Effector memory CD4-positive, alpha-beta T cell (primary cell): ENCODE results near the gene DENND1A.

ENCODE experiments used
- DNase-seq, 3 donors: peaks; one replicate each; pipeline ENCODE4 v3.0.0-alpha.2; 2020
- H3K27ac ChIP-seq: 2 replicates; pipeline ENCODE4 v1.7.0; 2013; ENCODE audit warnings: mild to moderate bottlenecking, low read length, moderate library complexity; ENCODE audit not compliant: insufficient read depth, poor library complexity, severe bottlenecking
- H3K27me3 ChIP-seq: replicated peaks from 2 replicates; pipeline ENCODE4 v1.7.0; 2013; ENCODE audit warnings: mild to moderate bottlenecking, low read length; ENCODE audit not compliant: insufficient read depth, control insufficient read depth, poor library complexity, severe bottlenecking
- H3K36me3 ChIP-seq: 2 replicates; pipeline ENCODE4 v1.7.0; 2013; ENCODE audit warnings: mild to moderate bottlenecking, low read length, moderate library complexity; ENCODE audit not compliant: control insufficient read depth, insufficient read depth
- H3K4me1 ChIP-seq: 2 replicates; pipeline ENCODE4 v1.7.0; 2013; ENCODE audit warnings: low read length, mild to moderate bottlenecking; ENCODE audit not compliant: control insufficient read depth, insufficient read depth, poor library complexity, severe bottlenecking
- H3K4me3 ChIP-seq: 2 replicates; pipeline ENCODE4 v1.7.0; 2013; ENCODE audit warnings: low read length, low read depth, mild to moderate bottlenecking; ENCODE audit not compliant: insufficient read depth, poor library complexity, severe bottlenecking
- H3K9me3 ChIP-seq: 2 replicates; pipeline ENCODE4 v1.7.0; 2013; ENCODE audit warnings: mild to moderate bottlenecking, low read length, moderate library complexity; ENCODE audit not compliant: control insufficient read depth

The DENND1A gene

DNA sequence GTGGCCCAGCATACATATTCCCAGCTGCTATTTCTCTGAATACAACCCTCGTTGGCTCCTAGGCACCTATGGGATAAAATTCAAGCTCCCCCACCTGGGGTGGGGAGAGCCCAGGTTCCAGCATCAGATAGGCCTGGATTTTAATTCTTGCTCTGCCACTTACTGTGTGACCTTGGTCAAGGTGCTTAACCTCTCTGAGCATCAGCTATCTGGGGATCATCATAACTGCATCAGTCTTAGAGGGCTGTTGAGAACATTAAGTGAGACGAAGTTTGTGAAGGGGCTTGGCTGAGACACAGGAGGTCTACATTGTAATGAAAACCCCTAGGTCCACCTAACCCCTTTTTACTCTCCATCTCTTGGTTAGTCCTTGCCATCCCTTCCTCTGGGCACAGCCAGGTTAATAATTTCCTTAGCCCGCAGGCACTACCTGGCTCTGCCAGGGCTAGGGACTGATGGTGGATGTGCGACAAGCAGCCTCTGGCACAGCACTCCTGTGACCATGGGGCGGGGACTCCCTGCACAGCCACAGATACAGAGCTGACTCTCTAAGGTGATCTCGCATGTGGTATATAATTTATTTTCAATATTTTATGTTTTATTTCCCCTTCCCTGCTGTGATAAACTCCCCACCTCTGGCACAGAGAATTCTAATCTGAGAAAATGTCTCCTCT lies 505.2 kb downstream of the DENND1A start:
- Histone ChIP-seq H3K4me3 (no peak overlapping the region), H3K36me3 (no peaks in the 10 kb centered on the region)
- DNase-seq = no peak

DNA sequence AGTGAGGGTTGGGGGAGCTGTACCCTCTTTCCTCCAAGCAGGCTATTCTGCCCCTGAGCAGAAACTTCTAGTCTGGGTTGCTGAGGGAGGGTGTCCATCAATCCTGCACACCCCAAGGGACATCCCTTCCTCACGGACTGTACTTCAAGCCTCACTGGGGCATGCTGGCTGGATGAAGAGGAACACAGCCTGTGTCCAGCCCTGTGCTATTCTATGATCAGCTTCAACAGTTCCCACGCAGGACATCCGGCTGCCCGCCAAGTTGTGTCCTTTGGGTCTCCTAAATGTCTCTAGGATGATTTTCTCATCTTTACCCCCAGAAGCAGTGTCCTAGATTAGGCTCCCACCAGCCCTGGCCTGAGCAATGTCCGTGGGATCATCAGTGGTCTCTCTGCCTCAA lies 505.8 kb downstream of the DENND1A start:
- H3K36me3 ChIP-seq = no peaks in the 10 kb centered on the region
- DNase-seq = no peak
- H3K4me3 ChIP-seq = no peak overlapping the region
- no peaks in the 10 kb centered on the region for H3K9me3 ChIP-seq
- no peak overlapping the region for H3K27ac ChIP-seq
- no peaks in the 10 kb centered on the region for H3K27me3 ChIP-seq
- H3K4me1 ChIP-seq = no peaks in the 10 kb centered on the region

More for the DNA sequence above, 505.2 kb downstream of the DENND1A start:
- H3K27ac ChIP-seq = no peak overlapping the region
- no peaks in the 10 kb centered on the region for H3K4me1 ChIP-seq
- no peaks in the 10 kb centered on the region for H3K9me3 ChIP-seq
- H3K27me3 ChIP-seq = no peaks in the 10 kb centered on the region

DNA sequence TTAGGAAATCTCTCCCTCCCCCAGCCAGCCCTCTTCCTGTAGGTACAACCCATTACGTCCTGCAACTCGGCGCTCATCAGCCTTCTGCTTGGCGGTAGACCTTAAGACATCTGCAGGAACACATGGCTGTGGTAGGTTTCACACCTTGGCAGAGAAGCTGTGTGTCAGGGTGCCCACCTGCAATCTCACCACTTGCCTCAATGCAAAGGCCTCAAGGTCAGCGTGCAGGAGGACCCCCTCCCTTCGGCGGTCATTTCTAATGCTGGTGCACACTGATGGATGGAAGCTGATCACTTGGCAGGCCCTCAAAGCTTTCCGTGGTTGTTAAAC lies 506.6 kb downstream of the DENND1A start:
- no peaks in the 10 kb centered on the region for H3K36me3 ChIP-seq
- no peak for DNase-seq
- no peaks in the 10 kb centered on the region for H3K4me1 ChIP-seq

DNA sequence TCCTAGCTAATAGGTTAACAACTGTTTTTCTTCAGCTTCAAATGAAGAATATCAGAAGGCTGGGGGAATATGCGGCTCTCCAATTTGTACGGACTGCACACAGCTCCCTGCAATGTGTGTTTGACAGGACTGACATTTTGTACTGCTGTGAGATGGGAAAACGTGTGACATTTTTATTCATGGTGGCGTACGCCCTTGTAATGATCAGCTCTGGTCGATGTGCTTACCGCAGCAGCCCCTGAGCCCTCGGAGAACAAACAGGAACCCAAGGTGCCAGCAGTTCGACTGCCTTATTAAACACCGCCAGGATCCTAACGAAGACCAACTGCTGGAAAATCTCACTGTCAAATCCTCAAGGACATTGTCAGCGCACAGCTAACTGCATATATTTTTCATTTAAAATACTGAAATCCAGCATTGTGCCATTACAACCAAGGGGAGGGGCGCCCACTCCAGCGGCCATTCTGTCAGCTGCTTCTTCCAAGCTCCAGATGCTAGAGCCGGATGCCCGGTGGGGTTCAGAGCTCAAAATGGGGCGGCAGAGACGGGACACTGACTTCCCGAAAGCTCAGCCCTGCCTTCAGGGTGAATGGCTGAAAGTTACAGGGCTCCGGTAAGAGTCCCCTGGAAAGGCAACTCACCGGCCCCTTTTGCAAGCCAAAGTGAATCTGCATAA lies 507.2 kb downstream of the DENND1A start:
- Histone ChIP-seq H3K36me3 (no peaks in the 10 kb centered on the region), H3K4me3 (no peak overlapping the region), H3K27ac (no peak overlapping the region), H3K27me3 (no peaks in the 10 kb centered on the region), H3K9me3 (no peaks in the 10 kb centered on the region), H3K4me1 (no peaks in the 10 kb centered on the region)
- no peak for DNase-seq

More for the DNA sequence above, 506.6 kb downstream of the DENND1A start:
- Histone ChIP-seq H3K27me3 (no peaks in the 10 kb centered on the region), H3K27ac (no peak overlapping the region), H3K9me3 (no peaks in the 10 kb centered on the region), H3K4me3 (no peak overlapping the region)

DNA sequence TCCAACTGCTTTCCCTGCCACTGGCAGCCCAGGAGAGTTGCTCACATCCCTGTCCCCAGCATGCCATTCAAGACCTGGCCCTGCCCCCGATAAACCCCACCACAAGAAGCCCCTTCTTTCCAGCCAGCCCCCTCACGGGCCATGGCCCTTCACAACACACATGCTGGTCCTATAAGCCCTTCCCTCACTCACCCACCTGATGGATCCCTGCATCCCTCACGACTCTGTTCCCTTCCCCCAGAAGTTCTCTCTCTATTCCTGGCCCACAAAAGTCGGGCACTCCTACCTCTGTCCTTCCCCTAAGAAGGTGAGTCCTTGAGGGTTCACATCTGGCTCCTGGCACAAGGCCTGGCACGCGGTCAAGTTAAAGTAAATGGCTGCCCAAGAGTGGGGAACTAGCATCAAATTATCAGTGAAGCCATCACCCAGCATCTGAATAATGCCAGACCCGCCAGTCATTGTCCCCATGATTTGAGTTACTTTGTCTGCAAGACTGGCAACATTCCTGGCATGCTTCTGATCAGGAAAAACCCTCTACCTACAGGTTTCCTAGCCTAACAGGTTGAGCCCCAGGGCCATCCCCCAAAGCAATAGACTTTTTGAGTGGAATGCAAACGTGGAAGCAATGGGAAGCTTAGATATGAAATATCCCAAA lies 508.0 kb downstream of the DENND1A start:
- Histone ChIP-seq H3K36me3 (no peaks in the 10 kb centered on the region), H3K4me3 (no peak overlapping the region), H3K27ac (no peak overlapping the region), H3K9me3 (no peaks in the 10 kb centered on the region), H3K4me1 (no peaks in the 10 kb centered on the region), H3K27me3 (no peaks in the 10 kb centered on the region)
- DNase-seq = no peak

DNA sequence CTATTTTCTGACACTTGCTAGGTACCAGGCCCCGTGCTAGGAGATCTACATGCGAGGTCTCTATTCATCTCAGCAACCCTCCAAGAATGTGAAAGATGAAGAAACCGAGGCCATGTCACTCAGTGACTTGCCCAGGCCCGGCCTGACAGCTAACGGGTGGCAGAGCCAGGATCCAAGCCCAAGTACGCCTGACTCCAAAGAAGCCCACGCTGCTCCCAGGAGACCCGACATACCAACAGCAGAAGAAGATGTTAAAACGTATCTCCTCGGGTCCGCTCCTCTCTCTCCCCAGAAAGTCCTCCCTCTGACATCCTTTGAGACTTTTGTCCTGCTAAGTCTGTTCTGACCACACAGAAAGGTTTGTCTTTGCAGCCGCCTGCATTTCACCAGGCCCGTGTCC lies 508.7 kb downstream of the DENND1A start:
- Histone ChIP-seq H3K4me1 (no peaks in the 10 kb centered on the region), H3K9me3 (no peaks in the 10 kb centered on the region), H3K4me3 (no peak overlapping the region), H3K36me3 (no peaks in the 10 kb centered on the region), H3K27ac (no peak overlapping the region), H3K27me3 (no peaks in the 10 kb centered on the region)
- no peak for DNase-seq

DNA sequence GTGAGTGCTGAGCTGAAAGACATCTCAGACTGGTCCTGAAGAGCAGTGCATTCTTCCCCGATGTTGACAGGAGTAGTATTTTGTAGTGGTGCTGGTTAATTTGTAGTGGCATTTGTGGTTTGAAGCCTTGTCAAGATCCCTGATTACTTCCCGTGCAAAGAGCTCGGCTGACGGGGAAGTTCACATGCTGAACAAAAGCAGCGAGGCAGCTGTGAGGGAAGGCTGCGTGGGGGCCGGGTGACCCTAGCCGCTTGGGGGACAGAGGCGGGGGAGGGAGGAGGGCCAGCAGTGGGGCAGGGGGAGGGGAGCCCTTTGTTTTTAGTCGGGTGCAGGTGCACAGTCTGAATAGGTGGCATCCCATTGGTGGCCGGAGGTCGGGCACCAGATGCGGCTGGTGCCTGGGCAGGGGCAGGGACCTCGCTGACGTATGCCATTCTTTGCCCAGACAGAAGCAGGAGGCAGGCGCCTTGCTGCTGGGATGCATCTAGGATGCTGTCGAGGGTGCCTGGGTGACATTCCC lies 509.3 kb downstream of the DENND1A start:
- no peaks in the 10 kb centered on the region for H3K27me3 ChIP-seq
- H3K9me3 ChIP-seq = no peaks in the 10 kb centered on the region
- H3K27ac ChIP-seq = no peak overlapping the region
- H3K4me1 ChIP-seq = no peaks in the 10 kb centered on the region
- no peak for DNase-seq
- H3K36me3 ChIP-seq = no peaks in the 10 kb centered on the region
- H3K4me3 ChIP-seq = no peak overlapping the region

DNA sequence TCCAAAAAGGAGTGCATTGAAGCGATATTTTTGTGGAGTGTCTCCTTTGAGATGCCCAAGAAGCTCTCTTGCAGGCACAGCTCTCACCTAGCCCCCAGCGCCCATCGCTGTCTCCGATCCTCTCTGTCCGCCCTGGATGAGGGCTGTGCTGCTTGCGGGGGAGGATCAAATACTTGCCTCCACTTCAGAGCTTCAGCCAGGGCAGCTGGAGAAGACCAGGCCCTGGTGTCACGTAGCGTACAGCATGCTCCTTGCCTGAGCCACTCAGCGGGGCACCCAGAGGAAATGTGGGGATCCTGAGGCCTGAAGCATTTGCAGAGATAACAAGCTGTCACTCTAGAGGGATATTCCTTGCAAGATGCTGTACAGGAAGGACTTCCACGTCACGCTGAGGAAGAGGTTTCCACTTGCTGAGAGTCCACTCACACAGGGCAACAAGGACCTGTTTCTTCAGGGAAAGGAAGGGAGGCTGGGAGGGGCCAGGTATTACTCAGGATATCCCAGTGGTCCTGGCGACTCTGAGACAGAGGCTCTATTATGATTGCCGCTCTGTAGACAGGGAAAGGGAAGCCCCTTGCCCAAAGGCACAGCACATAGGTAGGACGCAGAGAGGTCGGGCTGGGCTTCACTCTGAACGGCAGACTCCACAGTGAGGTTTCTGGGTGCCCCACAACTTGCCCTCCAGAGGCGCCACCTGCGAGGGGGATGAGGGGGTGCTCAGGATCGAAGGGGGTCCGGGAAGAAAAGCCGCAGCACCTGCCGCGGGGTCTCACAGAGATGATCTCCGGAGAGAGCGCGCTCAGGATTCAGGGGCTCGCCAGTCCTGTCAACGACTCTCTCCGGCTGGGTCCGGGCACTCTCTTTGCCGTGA lies 510.0 kb downstream of the DENND1A start:
- no peak overlapping the region for H3K4me3 ChIP-seq
- H3K9me3 ChIP-seq = no peaks in the 10 kb centered on the region
- no peaks in the 10 kb centered on the region for H3K4me1 ChIP-seq
- H3K27me3 ChIP-seq = no peaks in the 10 kb centered on the region
- no peak for DNase-seq
- H3K36me3 ChIP-seq = no peaks in the 10 kb centered on the region
- H3K27ac ChIP-seq = no peak overlapping the region

DNA sequence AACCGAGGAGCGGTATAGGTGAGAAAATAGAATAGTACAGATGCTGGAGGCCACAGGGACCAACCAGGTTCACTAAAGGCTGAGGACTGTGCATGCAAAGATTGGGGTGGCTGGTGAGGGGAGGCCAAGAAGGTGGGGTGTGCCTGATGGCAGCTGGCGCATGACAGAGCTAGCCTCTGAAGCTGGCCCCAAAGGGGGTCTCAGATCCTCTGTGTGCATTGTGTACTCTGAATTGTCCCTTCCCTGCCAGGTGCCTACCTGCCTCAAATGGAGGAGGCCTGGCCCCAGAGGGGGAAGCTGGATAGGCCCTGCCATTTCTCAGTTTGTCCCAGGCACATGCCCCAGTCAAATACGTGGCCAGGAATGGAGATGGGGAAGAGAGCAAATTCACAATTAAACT lies 510.8 kb downstream of the DENND1A start:
- no peak for DNase-seq
- no peak overlapping the region for H3K27ac ChIP-seq
- no peaks in the 10 kb centered on the region for H3K27me3 ChIP-seq
- no peaks in the 10 kb centered on the region for H3K9me3 ChIP-seq
- H3K4me3 ChIP-seq = no peak overlapping the region
- H3K36me3 ChIP-seq = no peaks in the 10 kb centered on the region
- H3K4me1 ChIP-seq = no peaks in the 10 kb centered on the region
